NCI-H2107 (cell line): Measurements from ENCODE around the gene PHF11.
"Not testable (repeated sequence)": the region's sequence is repeated elsewhere in the genome, so short reads cannot be mapped to it uniquely, and the experiment has no call there.

Source experiments
- DNase-seq: peaks from one replicate; lab custom pipeline; 2025; lab: John Stamatoyannopoulos, UW

The PHF11 gene

GRCh38 chr13:49495783-49496762 is at the start of gene PHF11:
Gene PHF11, plus strand, starts transcription at chr13:49495953. Its CDS starts 49 bp downstream, at chr13:49496002.
- DNase-seq, result no peak

DNA sequence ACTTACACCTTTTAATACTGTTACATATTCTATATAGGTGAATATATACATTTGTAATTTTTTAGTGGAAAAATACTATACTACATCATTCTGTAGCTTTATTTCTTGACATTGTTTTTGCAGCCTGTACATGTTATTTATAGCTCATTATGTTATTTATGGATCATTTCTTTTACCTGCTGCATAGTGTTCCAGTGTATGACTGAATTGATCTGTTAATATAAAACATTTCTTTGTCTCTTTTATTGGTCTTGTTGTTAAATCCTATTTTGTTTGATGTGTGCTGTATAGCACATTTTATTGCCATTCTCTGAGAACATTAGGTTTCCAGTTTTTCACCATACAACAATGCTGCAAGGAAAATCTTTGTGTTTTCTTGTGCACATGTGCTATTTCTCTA is 49.3 kb upstream of the PHF11 start:
- no peak for DNase-seq

- no peak for DNase-seq
These were observed 47.0 kb upstream of the PHF11 start for GRCh38 chr13:49448753-49449152.

- no peak for DNase-seq
These were observed 45.5 kb upstream of the PHF11 start for GRCh38 chr13:49450105-49450819.

DNA sequence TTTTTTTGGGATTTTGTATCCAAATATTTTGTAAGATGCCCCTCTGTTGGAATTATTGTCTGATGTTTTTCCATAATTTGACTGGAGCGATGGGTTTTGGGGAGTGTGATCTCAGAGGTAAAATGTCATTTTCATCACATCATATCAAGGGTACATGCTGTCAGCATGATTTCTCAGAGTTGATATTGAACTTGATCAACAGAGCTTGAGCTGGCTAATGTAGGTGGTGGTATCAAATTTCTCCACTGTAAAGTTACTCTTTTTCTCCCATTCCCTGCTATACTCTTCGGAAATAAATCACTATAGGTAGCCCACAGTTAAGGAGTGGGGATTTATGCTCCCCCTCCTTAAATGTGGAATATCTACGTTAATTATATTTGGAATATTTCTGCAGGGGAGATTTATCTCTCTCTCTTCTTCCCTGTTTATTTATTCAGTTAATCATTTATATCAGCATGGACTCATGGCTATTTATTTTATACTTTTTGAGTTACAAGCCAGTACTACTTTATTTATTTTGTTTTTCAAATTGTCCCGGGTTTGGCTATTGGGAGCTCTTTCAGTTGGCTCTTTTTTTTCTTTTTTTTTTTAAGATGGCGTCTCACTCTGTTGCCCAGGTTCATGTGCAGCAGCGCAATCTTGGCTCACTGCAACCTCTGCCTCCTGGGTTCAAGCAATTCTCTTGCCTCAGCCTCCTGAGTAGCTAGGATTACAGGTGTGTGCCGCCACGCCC is 42.9 kb upstream of the PHF11 start:
- DNase-seq, result no peak

DNA sequence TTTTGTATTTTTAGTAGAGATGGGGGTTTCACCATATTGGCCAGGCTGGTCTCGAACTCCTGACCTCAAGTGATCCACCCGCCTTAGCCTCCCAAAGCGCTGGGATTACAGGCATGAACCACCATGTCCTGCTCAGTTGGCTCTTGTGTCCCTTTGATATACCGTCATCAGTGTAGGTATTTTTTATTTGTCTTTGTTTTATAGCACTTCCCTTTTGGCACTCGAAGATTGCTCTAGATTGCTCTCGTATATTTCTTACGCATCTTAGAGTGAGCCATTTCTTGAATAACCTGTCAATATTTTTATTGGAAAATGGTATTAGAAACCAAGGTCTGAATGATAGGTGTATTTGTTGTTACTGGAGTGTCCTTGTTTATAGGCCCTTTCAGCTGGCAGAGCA is 42.3 kb upstream of the PHF11 start:
- no peak for DNase-seq

GRCh38 chr13:49454388-49455006 is 41.3 kb upstream of the PHF11 start:
- DNase-seq, result no peak

- DNase-seq, result no peak
These were observed 40.8 kb upstream of the PHF11 start for GRCh38 chr13:49455007-49455398.

- DNase-seq, result no peak
These were observed 39.6 kb upstream of the PHF11 start for GRCh38 chr13:49456156-49456555.

GRCh38 chr13:49457221-49457620 is 38.5 kb upstream of the PHF11 start:
- DNase-seq, result no peak

- DNase-seq, result no peak
These were observed 36.2 kb upstream of the PHF11 start for GRCh38 chr13:49459580-49459979.

DNA sequence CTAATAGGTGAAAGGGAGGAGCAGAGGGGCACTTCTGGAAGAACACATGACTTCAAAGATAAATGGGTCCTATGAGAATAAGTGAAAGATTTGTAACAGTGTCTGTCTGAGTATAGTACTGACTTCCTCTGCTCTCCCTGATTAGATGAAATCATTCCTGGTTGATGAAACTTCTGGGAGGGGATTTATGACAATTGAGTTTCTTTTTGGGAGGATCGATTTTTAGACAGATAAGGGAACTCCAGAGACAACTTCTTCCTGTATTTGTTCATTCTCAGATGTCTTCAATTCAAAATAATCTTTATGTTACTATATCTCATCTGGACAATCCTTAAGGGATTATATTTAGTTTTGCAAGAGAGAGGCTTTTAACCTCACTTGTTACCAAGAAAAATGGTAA is 31.7 kb upstream of the PHF11 start:
- DNase-seq, result no peak

DNA sequence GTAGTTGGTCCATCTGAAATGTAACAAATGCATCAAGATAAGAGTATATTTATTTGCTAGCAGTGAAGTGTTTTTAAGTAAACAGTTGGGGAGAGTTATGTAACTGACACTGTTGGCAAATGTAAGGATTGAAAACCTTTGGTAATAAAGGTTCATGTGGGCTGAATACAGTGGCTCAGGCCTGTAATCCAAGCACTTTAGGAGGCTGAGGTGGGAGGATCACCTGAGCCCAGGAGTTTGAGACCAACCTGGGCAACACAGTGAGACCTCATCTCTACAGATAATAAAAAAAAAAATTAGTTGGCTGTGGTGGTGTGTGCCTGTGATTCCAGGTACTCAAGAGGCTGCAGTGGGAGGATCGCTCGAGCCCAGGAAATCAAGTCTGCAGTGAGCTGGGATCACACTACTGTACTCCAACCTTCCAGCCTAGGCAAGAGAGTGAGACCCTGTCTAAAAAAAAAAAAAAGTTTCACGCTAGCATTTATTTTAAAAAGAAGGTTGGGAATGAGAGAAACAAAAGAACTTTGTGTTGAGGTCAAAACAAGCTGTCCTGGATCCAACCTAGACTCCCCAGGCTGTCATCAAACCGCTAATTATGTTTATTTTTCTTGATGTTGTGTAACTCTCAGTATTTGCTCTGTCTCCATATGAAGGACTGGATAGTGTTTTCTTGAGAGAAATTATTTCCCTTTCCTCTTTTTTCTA is 31.0 kb upstream of the PHF11 start:
- DNase-seq, result no peak

- no peak for DNase-seq
These were observed 29.4 kb upstream of the PHF11 start for GRCh38 chr13:49466292-49466838.

GRCh38 chr13:49472186-49472585 is 23.6 kb upstream of the PHF11 start:
- no peak for DNase-seq

GRCh38 chr13:49476529-49476928 is 19.2 kb upstream of the PHF11 start:
- DNase-seq, result no peak

DNA sequence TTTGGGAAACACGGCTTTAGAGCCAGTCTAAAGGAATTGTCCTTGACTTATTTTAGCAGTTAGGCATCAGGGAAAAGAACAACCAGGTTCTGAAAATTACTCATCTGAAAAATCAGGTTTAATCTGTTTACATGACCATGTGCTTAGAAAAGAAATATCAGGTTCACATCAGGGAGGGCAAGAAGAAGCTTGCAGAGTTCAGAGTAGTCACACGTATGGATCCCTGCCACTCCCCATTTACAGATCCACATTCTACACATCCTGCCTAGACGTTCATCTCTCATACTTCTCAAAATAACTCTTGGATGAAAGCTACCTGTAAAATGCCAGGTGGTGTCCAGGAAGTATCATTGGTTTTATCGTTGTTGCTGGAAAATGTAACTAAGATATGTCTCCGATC is 14.0 kb upstream of the PHF11 start:
- no peak for DNase-seq

DNA sequence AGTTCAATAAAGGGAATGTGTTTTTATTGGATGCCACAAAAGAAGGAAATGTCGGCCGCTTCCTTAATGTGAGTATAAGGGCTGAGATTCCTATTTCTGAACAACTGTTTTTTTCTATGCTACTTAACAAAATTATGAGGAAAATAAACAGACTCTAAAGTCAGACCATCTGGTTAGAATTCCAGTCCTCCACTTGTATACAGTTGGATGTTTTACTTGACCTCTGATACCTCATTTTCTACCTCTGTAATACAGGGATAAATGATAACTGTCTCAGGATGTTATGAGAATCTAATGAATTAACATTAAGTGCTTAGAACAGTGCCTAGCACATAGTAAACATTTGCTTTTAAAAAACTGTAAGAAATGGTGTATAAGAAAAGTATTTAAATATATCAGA is 7.2 kb upstream of the PHF11 start:
- DNase-seq, result no peak

- DNase-seq, result no peak
These were observed 1.1 kb upstream of the PHF11 start for GRCh38 chr13:49494645-49495044.

- DNase-seq, result not testable (repeated sequence)
These were observed 1.1 kb downstream of the PHF11 start for GRCh38 chr13:49496837-49497236.

GRCh38 chr13:49497272-49497671 is 1.5 kb downstream of the PHF11 start:
- DNase-seq, result no peak
